PC-9 (cell line): ENCODE data around the gene STYXL1.

ENCODE experiments used
- EZH2 ChIP-seq: fragments of 200-600 bp; sonication (generic); IDR thresholded peaks from 2 replicates; pipeline ENCODE4 v1.8.0; 2017; ENCODE audit warnings: antibody characterized with exemption, low read depth
- TF ChIP-seq, protein P1 (sequence below): fragments of 200-600 bp; sonication (generic); conservative IDR thresholded peaks from 2 replicates; pipeline ENCODE4 v1.6.1; 2017; ENCODE audit warnings: mixed run types, antibody characterized with exemption, mild to moderate bottlenecking, moderate library complexity

DNA sequence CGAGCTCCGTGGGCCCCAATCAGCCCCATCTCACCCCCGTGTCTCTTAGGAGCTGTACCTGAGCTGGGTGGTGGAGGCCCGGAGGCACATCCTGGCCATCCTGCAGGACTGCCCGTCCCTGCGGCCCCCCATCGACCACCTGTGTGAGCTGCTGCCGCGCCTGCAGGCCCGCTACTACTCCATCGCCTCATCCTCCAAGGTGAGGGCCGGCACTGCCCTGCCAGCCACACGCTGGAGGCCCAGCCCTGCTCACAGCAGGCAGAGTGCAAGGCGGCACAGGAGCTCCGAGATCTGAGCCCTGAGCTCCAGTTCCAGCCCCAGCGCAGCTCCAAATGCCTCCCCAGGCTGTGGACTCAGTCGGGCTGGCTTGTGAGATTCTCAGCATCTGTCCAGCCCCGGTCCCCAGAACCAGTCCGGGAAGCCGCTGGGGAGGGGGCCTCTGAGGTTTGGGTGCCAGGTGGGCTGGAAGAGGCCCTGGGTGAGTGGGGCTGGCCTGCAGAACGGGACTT, 62.7 kb downstream of the STYXL1 start:
- TF ChIP-seq, protein P1, sequence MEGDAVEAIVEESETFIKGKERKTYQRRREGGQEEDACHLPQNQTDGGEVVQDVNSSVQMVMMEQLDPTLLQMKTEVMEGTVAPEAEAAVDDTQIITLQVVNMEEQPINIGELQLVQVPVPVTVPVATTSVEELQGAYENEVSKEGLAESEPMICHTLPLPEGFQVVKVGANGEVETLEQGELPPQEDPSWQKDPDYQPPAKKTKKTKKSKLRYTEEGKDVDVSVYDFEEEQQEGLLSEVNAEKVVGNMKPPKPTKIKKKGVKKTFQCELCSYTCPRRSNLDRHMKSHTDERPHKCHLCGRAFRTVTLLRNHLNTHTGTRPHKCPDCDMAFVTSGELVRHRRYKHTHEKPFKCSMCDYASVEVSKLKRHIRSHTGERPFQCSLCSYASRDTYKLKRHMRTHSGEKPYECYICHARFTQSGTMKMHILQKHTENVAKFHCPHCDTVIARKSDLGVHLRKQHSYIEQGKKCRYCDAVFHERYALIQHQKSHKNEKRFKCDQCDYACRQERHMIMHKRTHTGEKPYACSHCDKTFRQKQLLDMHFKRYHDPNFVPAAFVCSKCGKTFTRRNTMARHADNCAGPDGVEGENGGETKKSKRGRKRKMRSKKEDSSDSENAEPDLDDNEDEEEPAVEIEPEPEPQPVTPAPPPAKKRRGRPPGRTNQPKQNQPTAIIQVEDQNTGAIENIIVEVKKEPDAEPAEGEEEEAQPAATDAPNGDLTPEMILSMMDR: no peak
- no peak for TF ChIP-seq EZH2
